Esophagus muscularis mucosa (tissue), 4 donors: ENCODE results near the gene HHLA2.

Experiments used
- EP300 ChIP-seq: sonication (generic); formaldehyde crosslinking; IDR thresholded peaks from one replicate; pipeline ENCODE4 v1.6.1; 2017; ENCODE audit warnings: antibody characterized with exemption
- POLR2A ChIP-seq: fragments of 450-650 bp; IDR thresholded peaks from one replicate; pipeline ENCODE4 v1.6.1; 2017; ENCODE audit warnings: antibody characterized with exemption, moderate library complexity, mild to moderate bottlenecking, low read depth
- POLR2AphosphoS5 ChIP-seq, 2 donors: sonication (generic); formaldehyde crosslinking; IDR thresholded peaks; one replicate each; pipeline ENCODE4 v1.6.1; 2017; ENCODE audit warnings: antibody characterized with exemption in 2 of 2
- TF ChIP-seq, protein P1 (sequence below), 3 experiments: fragments of 200-600 bp in 2 of 3; fragments of 450-650 bp in 1 of 3; sonication (generic) in 2 of 3; IDR thresholded peaks; one replicate each; pipeline ENCODE4 v1.5.1; 2017 to 2019; ENCODE audit warnings: antibody characterized with exemption in 3 of 3, mild to moderate bottlenecking in 2 of 3, moderate library complexity in 1 of 3

DNA sequence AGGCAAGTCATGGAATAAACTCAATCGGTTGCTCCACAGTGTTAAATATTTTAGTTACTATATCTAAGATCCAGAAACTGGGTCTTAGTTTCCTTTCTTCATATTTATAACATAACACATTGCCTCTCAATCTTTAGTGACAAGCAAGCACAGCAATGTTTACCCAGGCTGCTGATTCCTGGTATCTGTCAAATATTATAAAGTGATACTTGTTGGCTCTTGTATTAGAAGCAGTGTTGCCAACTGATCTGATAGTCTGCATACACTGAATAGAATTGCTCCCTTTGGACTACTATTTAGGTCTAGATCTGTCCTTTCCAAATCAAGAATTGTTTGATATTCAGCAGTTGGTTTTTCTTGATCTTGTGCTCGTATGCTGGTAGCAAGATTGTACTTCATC is 7.2 kb upstream of the HHLA2 start:
- TF ChIP-seq POLR2AphosphoS5 (IDR thresholded peaks at IDR 0.05): no peak
- TF ChIP-seq, protein P1, sequence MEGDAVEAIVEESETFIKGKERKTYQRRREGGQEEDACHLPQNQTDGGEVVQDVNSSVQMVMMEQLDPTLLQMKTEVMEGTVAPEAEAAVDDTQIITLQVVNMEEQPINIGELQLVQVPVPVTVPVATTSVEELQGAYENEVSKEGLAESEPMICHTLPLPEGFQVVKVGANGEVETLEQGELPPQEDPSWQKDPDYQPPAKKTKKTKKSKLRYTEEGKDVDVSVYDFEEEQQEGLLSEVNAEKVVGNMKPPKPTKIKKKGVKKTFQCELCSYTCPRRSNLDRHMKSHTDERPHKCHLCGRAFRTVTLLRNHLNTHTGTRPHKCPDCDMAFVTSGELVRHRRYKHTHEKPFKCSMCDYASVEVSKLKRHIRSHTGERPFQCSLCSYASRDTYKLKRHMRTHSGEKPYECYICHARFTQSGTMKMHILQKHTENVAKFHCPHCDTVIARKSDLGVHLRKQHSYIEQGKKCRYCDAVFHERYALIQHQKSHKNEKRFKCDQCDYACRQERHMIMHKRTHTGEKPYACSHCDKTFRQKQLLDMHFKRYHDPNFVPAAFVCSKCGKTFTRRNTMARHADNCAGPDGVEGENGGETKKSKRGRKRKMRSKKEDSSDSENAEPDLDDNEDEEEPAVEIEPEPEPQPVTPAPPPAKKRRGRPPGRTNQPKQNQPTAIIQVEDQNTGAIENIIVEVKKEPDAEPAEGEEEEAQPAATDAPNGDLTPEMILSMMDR (IDR thresholded peaks at IDR 0.05): no peak
- TF ChIP-seq EP300: no peak
- TF ChIP-seq POLR2A: no peak
